H1 (cell line): ENCODE data around the gene COMMD1. TPM values are rescaled to one million over a fixed set of nuclear protein-coding genes. Genes with fewer than 3 reads are reported as not detected.

Experiments used
- CTCF ChIA-PET: fragments of 300-600 bp; sonication (Branson Sonifier 250); formaldehyde crosslinking; loops from one replicate; lab custom pipeline; 2021; ENCODE audit not compliant: partially characterized antibody; lab: Charles Lee
- POLR2A ChIA-PET: fragments of 300-600 bp; sonication (Branson Sonifier 250); formaldehyde crosslinking; loops from one replicate; lab custom pipeline; 2021; ENCODE audit warnings: inconsistent platforms; ENCODE audit not compliant: partially characterized antibody; lab: Charles Lee
- DNase-seq, 2 experiments: peaks; one replicate each; pipeline versions ENCODE4 v3.0.0 to v3.0.0-alpha.2; 2010 to 2022; ENCODE audit warnings: low spot score in 2 of 2, low read depth in 1 of 2, mixed read lengths in 1 of 2
- FAIRE-seq: peaks from 2 replicates; lab custom pipeline; 2011; peaks lifted over from hg19 to GRCh38; lab: Jason Lieb, UNC
- H2AFZ ChIP-seq: 2 replicates; pipeline ENCODE4 v1.8.1; 2012; ENCODE audit warnings: low read length, inconsistent platforms
- H2AK5ac ChIP-seq: 2 replicates; pipeline ENCODE4 v1.6.1; 2013; ENCODE audit warnings: low read depth, low read length
- H2BK120ac ChIP-seq: replicated peaks from 2 replicates; pipeline ENCODE3; 2013; ENCODE audit warnings: low read depth, low read length, inconsistent platforms
- H2BK12ac ChIP-seq: 2 replicates; pipeline ENCODE4 v1.6.1; 2013; ENCODE audit warnings: low read depth, low read length
- H2BK15ac ChIP-seq: 2 replicates; pipeline ENCODE4 v1.6.1; 2013; ENCODE audit warnings: low read length
- H2BK20ac ChIP-seq: 2 replicates; pipeline ENCODE4 v1.6.1; 2013; ENCODE audit warnings: low read length
- H2BK5ac ChIP-seq: 2 replicates; pipeline ENCODE4 v1.6.1; 2013; ENCODE audit warnings: low read depth, low read length
- H3K14ac ChIP-seq: 2 replicates; pipeline ENCODE4 v1.6.1; 2013; ENCODE audit warnings: inconsistent platforms; ENCODE audit not compliant: insufficient read length
- H3K18ac ChIP-seq: 2 replicates; pipeline ENCODE4 v1.6.1; 2013; ENCODE audit warnings: low read length; ENCODE audit errors: extremely low read depth
- H3K23ac ChIP-seq: 2 replicates; pipeline ENCODE4 v1.6.1; 2013; ENCODE audit warnings: inconsistent platforms; ENCODE audit not compliant: insufficient read length
- H3K23me2 ChIP-seq: 2 replicates; pipeline ENCODE4 v1.6.1; 2013; ENCODE audit warnings: low read depth, low read length
- H3K27ac ChIP-seq: 2 replicates; pipeline ENCODE4 v1.6.1; 2011; ENCODE audit warnings: low read depth, low read length, inconsistent platforms
- H3K27me3 ChIP-seq, 4 experiments: replicated peaks in 1 of 4; 1 replicate in 1 of 4; 2 replicates in 3 of 4; pipeline versions ENCODE4 v1.6.1 to v1.8.1; 2011 to 2013; ENCODE audit warnings: low read length in 3 of 4, mild to moderate bottlenecking in 3 of 4, inconsistent platforms in 2 of 4, mixed read lengths in 2 of 4, moderate library complexity in 1 of 4; ENCODE audit not compliant: control insufficient read depth in 3 of 4, insufficient read depth in 3 of 4; ENCODE audit errors: extremely low read depth in 1 of 4
- H3K36me3 ChIP-seq, 4 experiments: 2 replicates each; pipeline versions ENCODE4 v1.6.1 to v1.8.1; 2011 to 2013; ENCODE audit warnings: mild to moderate bottlenecking in 4 of 4, low read length in 3 of 4, moderate library complexity in 2 of 4, control low read depth in 1 of 4, inconsistent platforms in 1 of 4; ENCODE audit not compliant: insufficient read depth in 4 of 4, control insufficient read depth in 2 of 4
- H3K4ac ChIP-seq: replicated peaks from 2 replicates; pipeline ENCODE3; 2013; ENCODE audit warnings: low read length, low read depth, mixed read lengths, inconsistent platforms; ENCODE audit not compliant: insufficient read length
- H3K4me1 ChIP-seq, 4 experiments: replicated peaks in 1 of 4; 1 replicate in 1 of 4; 2 replicates in 3 of 4; pipeline versions ENCODE4 v1.6.1 to v1.8.1; 2011 to 2013; ENCODE audit warnings: low read length in 3 of 4, inconsistent platforms in 2 of 4, mixed read lengths in 1 of 4; ENCODE audit not compliant: insufficient read depth in 4 of 4, control insufficient read depth in 3 of 4
- H3K4me2 ChIP-seq, 2 experiments: 2 replicates each; pipeline versions ENCODE4 v1.6.1 to v1.8.1; 2011 to 2013; ENCODE audit warnings: low read depth in 2 of 2, low read length in 2 of 2, control low read depth in 1 of 2, inconsistent platforms in 1 of 2, mild to moderate bottlenecking in 1 of 2; ENCODE audit not compliant: insufficient read depth in 1 of 2
- H3K4me3 ChIP-seq, 4 experiments: fragments of 200-600, 300-600 bp in 1 of 4; sonication (generic), shearing (Covaris generic), sonication (Bioruptor Twin) in 1 of 4; 2 replicates each; pipeline versions ENCODE4 v1.5.1 to v1.8.1; 2011 to 2016; ENCODE audit warnings: low read length in 4 of 4, low read depth in 3 of 4, control low read depth in 2 of 4, inconsistent platforms in 2 of 4, mild to moderate bottlenecking in 2 of 4, mixed read lengths in 1 of 4, moderate library complexity in 1 of 4; ENCODE audit not compliant: insufficient read depth in 2 of 4; ENCODE audit errors: extremely low read depth in 1 of 4
- H3K56ac ChIP-seq: replicated peaks from 2 replicates; pipeline ENCODE3; 2013; ENCODE audit warnings: low read depth, mild to moderate bottlenecking, mixed read lengths, low read length, inconsistent platforms; ENCODE audit not compliant: insufficient read length
- H3K79me1 ChIP-seq: 2 replicates; pipeline ENCODE4 v1.6.1; 2013; ENCODE audit warnings: low read depth, low read length, control low read depth
- H3K79me2 ChIP-seq, 2 experiments: 2 replicates each; pipeline versions ENCODE4 v1.6.1 to v1.8.1; 2012 to 2013; ENCODE audit warnings: low read length in 2 of 2, mild to moderate bottlenecking in 2 of 2, inconsistent platforms in 1 of 2; ENCODE audit not compliant: insufficient read depth in 2 of 2, control insufficient read depth in 1 of 2
- H3K9ac ChIP-seq, 4 experiments: replicated peaks in 1 of 4; 1 replicate in 1 of 4; 2 replicates in 3 of 4; pipeline versions ENCODE4 v1.6.1 to v1.8.1; 2011 to 2013; ENCODE audit warnings: low read depth in 3 of 4, low read length in 3 of 4, control low read depth in 2 of 4, mild to moderate bottlenecking in 2 of 4, moderate library complexity in 2 of 4, inconsistent platforms in 1 of 4; ENCODE audit errors: extremely low read depth in 1 of 4
- H3K9me3 ChIP-seq, 2 experiments: 2 replicates each; pipeline versions ENCODE4 v1.6.1 to v1.8.1; 2012 to 2013; ENCODE audit warnings: mild to moderate bottlenecking in 2 of 2, moderate library complexity in 2 of 2, control low read depth in 1 of 2, inconsistent platforms in 1 of 2, low read depth in 1 of 2, low read length in 1 of 2, mixed read lengths in 1 of 2; ENCODE audit not compliant: insufficient read depth in 2 of 2
- H4K20me1 ChIP-seq, 2 experiments: replicated peaks in 1 of 2; 2 replicates each; pipeline versions ENCODE3 to v1.8.1; 2011 to 2013; ENCODE audit warnings: inconsistent platforms in 2 of 2, low read length in 2 of 2, mild to moderate bottlenecking in 1 of 2; ENCODE audit not compliant: insufficient read depth in 2 of 2, control insufficient read depth in 1 of 2
- H4K5ac ChIP-seq: 2 replicates; pipeline ENCODE4 v1.6.1; 2013; ENCODE audit warnings: low read length, low read depth, mixed read lengths, inconsistent platforms; ENCODE audit not compliant: insufficient read length
- H4K8ac ChIP-seq: 2 replicates; pipeline ENCODE4 v1.8.0; 2013; ENCODE audit warnings: mild to moderate bottlenecking, moderate library complexity, low read length, inconsistent platforms; ENCODE audit not compliant: insufficient read depth; ENCODE audit errors: extremely low read depth
- H4K91ac ChIP-seq: replicated peaks from 2 replicates; pipeline ENCODE3; 2013; ENCODE audit warnings: low read length, mixed read lengths, inconsistent platforms; ENCODE audit not compliant: insufficient read length
- BRCA1 ChIP-seq: IDR thresholded peaks from 2 replicates; pipeline ENCODE4 v1.6.1; 2012; ENCODE audit warnings: low read depth, low read length, improper control_type of control experiment
- CEBPB ChIP-seq: IDR thresholded peaks from 2 replicates; pipeline ENCODE4 v1.6.1; 2012; ENCODE audit warnings: low read depth, low read length
- CTBP2 ChIP-seq: IDR thresholded peaks from 2 replicates; pipeline ENCODE4 v1.7.0; 2011; ENCODE audit warnings: borderline replicate concordance, mild to moderate bottlenecking, moderate library complexity, mixed read lengths, low read length; ENCODE audit not compliant: insufficient read depth, insufficient read length
- CTCF ChIP-seq, 3 experiments: IDR thresholded peaks; 1 replicate in 2 of 3; 2 replicates in 1 of 3; pipeline versions ENCODE4 v1.5.1 to v1.6.1; 2011; ENCODE audit warnings: low read length in 3 of 3, mild to moderate bottlenecking in 3 of 3, inconsistent platforms in 2 of 3, low read depth in 1 of 3, moderate library complexity in 1 of 3; ENCODE audit not compliant: insufficient read depth in 1 of 3; ENCODE audit errors: control extremely low read depth in 1 of 3
- JUND ChIP-seq: IDR thresholded peaks from 2 replicates; pipeline ENCODE4 v1.6.1; 2011; ENCODE audit warnings: mild to moderate bottlenecking, improper control_type of control experiment, low read length
- MAX ChIP-seq: IDR thresholded peaks from 2 replicates; pipeline ENCODE4 v1.6.1; 2012; ENCODE audit warnings: inconsistent platforms
- PHF8 ChIP-seq: fragments of 200-600 bp; sonication (generic); conservative IDR thresholded peaks from 2 replicates; pipeline ENCODE4 v1.7.1; 2012; ENCODE audit warnings: low read depth, mild to moderate bottlenecking, inconsistent platforms, low read length, moderate library complexity
- POLR2A ChIP-seq, 2 experiments: IDR thresholded peaks; 1 replicate in 1 of 2; 2 replicates in 1 of 2; pipeline ENCODE4 v1.6.1; 2011; ENCODE audit warnings: low read depth in 2 of 2, low read length in 2 of 2, mild to moderate bottlenecking in 2 of 2; ENCODE audit errors: control extremely low read depth in 1 of 2
- SIN3A ChIP-seq, 2 experiments: IDR thresholded peaks in 1 of 2; conservative IDR thresholded peaks in 1 of 2; 2 replicates each; pipeline ENCODE4 v1.6.1; 2011 to 2012; ENCODE audit warnings: low read length in 2 of 2, improper control_type of control experiment in 1 of 2, low read depth in 1 of 2, mild to moderate bottlenecking in 1 of 2
- SIX5 ChIP-seq: IDR thresholded peaks from 2 replicates; pipeline ENCODE4 v1.6.1; 2011; ENCODE audit warnings: mild to moderate bottlenecking, low read depth, low read length
- SP2 ChIP-seq: IDR thresholded peaks from 2 replicates; pipeline ENCODE4 v1.6.1; 2012; ENCODE audit warnings: mild to moderate bottlenecking, low read length, inconsistent platforms
- USF2 ChIP-seq: IDR thresholded peaks from 2 replicates; pipeline ENCODE4 v1.6.1; 2011; ENCODE audit warnings: low read length, improper control_type of control experiment
- polyA plus RNA-seq, 7 experiments: library from polyadenylated mRNA; depleted of rRNA in 3 of 7; stranded (reverse) in 5 of 7; unstranded in 2 of 7; fragments of >200 nt in 5 of 7; fragments of 200-250 nt in 2 of 7; gene quantifications; 1 replicate in 5 of 7; 2 replicates in 1 of 7; 4 replicates in 1 of 7; pipeline versions ENCODE4 v1.2.1 to v1.2.3, GENCODE V29; 2011 to 2013; ENCODE audit warnings: missing spikeins in 2 of 7, mixed read lengths in 2 of 7
- total RNA-seq: library from RNA; stranded (reverse); fragmentation: NEBNext Ultra II Directional; extraction: Animal tissue kit (Norgen Biotek cat#: 25700); gene quantifications from 2 replicates; pipeline ENCODE4 v1.2.1, GENCODE V29; 2021

Gene COMMD1
- total and polyA plus RNA-seq, 2 of the 8 experiments (the other 6 are each of a cell fraction or from before 2014, with no cell fraction given), result 23.5 to 28.3 TPM

GRCh38 chr2:62013641-62014040 is 108.2 kb downstream of the COMMD1 start:
- Histone ChIP-seq H2BK20ac (no peak overlapping the region), H3K4ac (no peak overlapping the region), H2BK15ac (no peak overlapping the region), H3K27me3 (no peaks in the 10 kb centered on the region), H3K18ac (no peak overlapping the region), H3K4me3 (no peak overlapping the region), H3K9me3 (no peaks in the 10 kb centered on the region), H3K56ac (no peak overlapping the region), H4K5ac (no peak overlapping the region), H3K79me2 (no peaks in the 10 kb centered on the region), H3K36me3 (no peaks in the 10 kb centered on the region), H2AFZ (no peak overlapping the region), H3K27ac (no peak overlapping the region), H3K4me1 (no peaks in the 10 kb centered on the region), H2AK5ac (no peak overlapping the region), H2BK12ac (no peak overlapping the region), H4K20me1 (no peaks in the 10 kb centered on the region), H3K23ac (no peak overlapping the region), H3K79me1 (no peaks in the 10 kb centered on the region), H2BK120ac (no peak overlapping the region), H3K9ac (no peak overlapping the region), H3K14ac (no peak overlapping the region), H4K91ac (no peak overlapping the region), H3K23me2 (no peaks in the 10 kb centered on the region; the same call in 1 of the 2 replicates), H4K8ac (no peak overlapping the region), H3K4me2 (no peak overlapping the region), H2BK5ac (no peak overlapping the region)
- FAIRE-seq (no peak), DNase-seq (no peak)
- ChIA-PET CTCF (interaction anchor here (1.1 to 1.2 kb wide), 2 partner anchors 13 to 18 kb away, joined by 3 to 4 read pairs; no protein-coding TSS in a partner anchor), POLR2A (no interaction called here)
- TF ChIP-seq USF2 (no peak), CTBP2 (no peak), MAX (no peak), CEBPB (no peak), CTCF (IDR thresholded peaks at IDR 0.05; ENCODE audit: control extremely low read depth in 1 of 3, insufficient read depth in 1 of 3, low read depth in 1 of 3, low read length in 3 of 3) (no peak), BRCA1 (no peak), JUND (no peak), PHF8 (no peak), SIX5 (no peak), SP2 (no peak), SIN3A (conservative IDR thresholded peaks at IDR 0.05 in 1 of 2, IDR thresholded peaks at IDR 0.05 in 1 of 2; ENCODE audit: low read depth in 1 of 2, low read length in 2 of 2) (no peak), POLR2A (IDR thresholded peaks at IDR 0.05; ENCODE audit: control extremely low read depth in 1 of 2, low read depth in 2 of 2, low read length in 2 of 2) (no peak)
